ENCODE results near the gene RAB30.

RAB30 gene

GRCh38 chr11:82930734-82931133 is 141.0 kb downstream of the RAB30 start:
- no peaks in the 10 kb centered on the region for H3K79me2 ChIP-seq (ENCODE audit: insufficient read depth, low read depth)
- TF ChIP-seq CTCF (conservative IDR thresholded peaks at IDR 0.05; ENCODE audit: low read depth, low read length), result no peak
- H4K20me1 ChIP-seq (ENCODE audit: insufficient read depth), result no peaks in the 10 kb centered on the region
- H3K27me3 ChIP-seq (ENCODE audit: insufficient read depth, low read depth), result no peaks in the 10 kb centered on the region
- H2AFZ ChIP-seq (ENCODE audit: low read depth), result no peak overlapping the region
- H3K4me1 ChIP-seq (ENCODE audit: low read depth, poor library complexity, severe bottlenecking), result peaks cover 11% of the 10 kb centered on the region
- no peaks in the 10 kb centered on the region; the same call in 1 of the 2 replicates for H3K36me3 ChIP-seq (ENCODE audit: insufficient read depth)
- no peak overlapping the region for H3K4me2 ChIP-seq
- no peak overlapping the region for H3K27ac ChIP-seq
- H3K4me3 ChIP-seq (IDR thresholded peaks at IDR 0.05; ENCODE audit: insufficient read depth, low read depth, low read length), result no peak overlapping the region
- H3K9ac ChIP-seq, result no peak overlapping the region

GRCh38 chr11:82930229-82930628 is 141.5 kb downstream of the RAB30 start:
- no peaks in the 10 kb centered on the region for H3K79me2 ChIP-seq (ENCODE audit: insufficient read depth, low read depth)
- no peaks in the 10 kb centered on the region; the same call in 1 of the 2 replicates for H3K36me3 ChIP-seq (ENCODE audit: insufficient read depth)
- peaks cover 12% of the 10 kb centered on the region for H3K4me1 ChIP-seq (ENCODE audit: low read depth, poor library complexity, severe bottlenecking)
- no peak for TF ChIP-seq CTCF (conservative IDR thresholded peaks at IDR 0.05; ENCODE audit: low read depth, low read length)
- H3K27me3 ChIP-seq (ENCODE audit: insufficient read depth, low read depth), result no peaks in the 10 kb centered on the region
- H3K4me2 ChIP-seq, result no peak overlapping the region
- no peak overlapping the region for H3K9ac ChIP-seq
- no peak overlapping the region for H3K4me3 ChIP-seq (IDR thresholded peaks at IDR 0.05; ENCODE audit: insufficient read depth, low read depth, low read length)
- H3K27ac ChIP-seq, result no peak overlapping the region
- no peaks in the 10 kb centered on the region for H4K20me1 ChIP-seq (ENCODE audit: insufficient read depth)
- H2AFZ ChIP-seq (ENCODE audit: low read depth), result no peak overlapping the region

- Histone ChIP-seq H4K20me1 (ENCODE audit: insufficient read depth) (no peaks in the 10 kb centered on the region), H3K4me3 (IDR thresholded peaks at IDR 0.05; ENCODE audit: insufficient read depth, low read depth, low read length) (no peak overlapping the region), H3K79me2 (ENCODE audit: insufficient read depth, low read depth) (no peaks in the 10 kb centered on the region), H3K27me3 (ENCODE audit: insufficient read depth, low read depth) (no peaks in the 10 kb centered on the region), H3K4me1 (ENCODE audit: low read depth, poor library complexity, severe bottlenecking) (peaks cover 17% of the 10 kb centered on the region), H3K4me2 (no peak overlapping the region), H2AFZ (ENCODE audit: low read depth) (no peak overlapping the region), H3K9ac (no peak overlapping the region), H3K36me3 (ENCODE audit: insufficient read depth) (no peaks in the 10 kb centered on the region; the same call in 1 of the 2 replicates), H3K27ac (no peak overlapping the region)
- no peak for TF ChIP-seq CTCF (conservative IDR thresholded peaks at IDR 0.05; ENCODE audit: low read depth, low read length)
Measured at GRCh38 chr11:82929121-82929520, 142.6 kb downstream of the RAB30 start.

GRCh38 chr11:82927264-82927880 is 144.3 kb downstream of the RAB30 start:
- Histone ChIP-seq H3K4me1 (ENCODE audit: low read depth, poor library complexity, severe bottlenecking) (peaks cover 19% of the 10 kb centered on the region), H2AFZ (ENCODE audit: low read depth) (no peak overlapping the region), H3K4me2 (peak overlapping the region; percentile 2; the same call in 1 of the 2 replicates), H3K4me3 (IDR thresholded peaks at IDR 0.05; ENCODE audit: insufficient read depth, low read depth, low read length) (no peak overlapping the region), H3K79me2 (ENCODE audit: insufficient read depth, low read depth) (no peaks in the 10 kb centered on the region), H3K36me3 (ENCODE audit: insufficient read depth) (no peaks in the 10 kb centered on the region; the same call in 1 of the 2 replicates), H4K20me1 (ENCODE audit: insufficient read depth) (no peaks in the 10 kb centered on the region), H3K27ac (no peak overlapping the region), H3K27me3 (ENCODE audit: insufficient read depth, low read depth) (no peaks in the 10 kb centered on the region), H3K9ac (no peak overlapping the region)
- TF ChIP-seq CTCF (conservative IDR thresholded peaks at IDR 0.05; ENCODE audit: low read depth, low read length), result peak; percentile 98

Measured in KMS-11 (cell line).